GM19023 (cell line): Measurements from ENCODE around the gene RTF1.

Experiments used
- ATAC-seq: cut with Tn5 transposase; IDR thresholded peaks from one replicate; pipeline ENCODE4 v1.9.1; 2021; ENCODE audit warnings: mild to moderate bottlenecking, moderate library complexity; ENCODE audit not compliant: unreplicated experiment

RTF1 gene

GRCh38 chr15:41502795-41503668 is 86.1 kb downstream of the RTF1 start:
- ATAC-seq: no peak

GRCh38 chr15:41503669-41504010 is 86.7 kb downstream of the RTF1 start:
- no peak for ATAC-seq

- ATAC-seq: no peak
Measured at GRCh38 chr15:41504751-41505492, 88.0 kb downstream of the RTF1 start.

DNA sequence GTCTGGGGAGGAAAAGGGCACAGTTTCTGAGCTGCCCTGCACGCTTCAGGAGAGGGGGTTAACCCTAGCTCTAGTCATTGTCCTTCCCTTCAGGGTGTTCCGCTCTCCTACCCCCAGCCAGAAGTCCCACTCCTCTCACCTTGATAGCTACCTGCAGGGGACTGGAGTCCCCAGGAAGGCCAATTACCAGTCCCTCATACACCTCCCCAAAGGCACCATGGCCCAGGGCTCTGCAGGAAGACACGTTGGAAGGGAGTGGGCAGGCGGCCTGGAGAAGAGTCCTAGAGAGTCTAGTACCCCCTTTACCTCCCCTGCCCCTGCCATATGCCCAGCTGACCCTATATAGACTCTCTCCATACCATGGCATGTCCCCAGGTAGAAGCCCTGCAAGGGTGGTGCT is 88.9 kb downstream of the RTF1 start:
- ATAC-seq: no peak

- no peak for ATAC-seq
Measured at GRCh38 chr15:41506796-41507341, 90.0 kb downstream of the RTF1 start.

DNA sequence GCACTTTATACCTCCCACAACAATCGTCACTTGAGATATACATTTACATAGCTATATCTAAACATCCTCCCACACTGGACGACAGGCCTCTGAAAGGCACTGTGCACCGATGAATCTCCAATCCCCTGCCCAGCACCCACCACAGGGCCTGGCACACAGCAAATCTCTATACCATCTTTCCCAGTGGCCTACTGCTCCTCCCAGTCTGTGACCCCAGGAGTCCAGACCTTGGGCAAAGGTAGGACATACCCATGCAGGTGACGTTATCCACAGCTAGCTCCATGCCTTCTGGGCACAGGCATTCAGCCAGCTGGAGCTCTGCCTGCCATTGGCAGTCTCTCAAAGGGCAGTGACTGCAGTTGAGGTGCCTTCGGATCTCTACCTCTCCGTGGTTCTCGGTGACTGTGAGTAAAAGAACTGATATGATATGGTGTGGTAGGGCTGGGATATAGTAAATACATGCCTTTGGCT is 91.0 kb downstream of the RTF1 start:
- no peak for ATAC-seq

DNA sequence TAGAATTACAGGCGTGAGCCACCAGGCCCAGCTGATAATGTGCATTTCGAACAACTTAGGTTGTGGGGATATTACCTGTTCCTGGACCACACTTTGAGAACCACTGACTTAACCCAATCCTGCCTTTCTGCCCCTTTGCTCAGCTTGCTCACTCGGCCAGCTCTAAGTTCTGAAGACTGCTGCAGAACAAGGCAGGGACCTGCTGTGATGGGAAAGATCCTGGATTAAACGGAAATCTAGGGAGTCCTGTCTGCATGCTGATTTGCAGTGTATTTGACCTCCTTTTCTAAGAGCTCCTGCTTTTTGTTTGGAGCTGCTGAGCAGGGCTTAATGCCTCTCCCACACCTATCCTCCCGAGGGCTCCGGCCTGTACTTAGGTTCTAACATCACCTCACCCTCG is 93.8 kb downstream of the RTF1 start:
- ATAC-seq: no peak

DNA sequence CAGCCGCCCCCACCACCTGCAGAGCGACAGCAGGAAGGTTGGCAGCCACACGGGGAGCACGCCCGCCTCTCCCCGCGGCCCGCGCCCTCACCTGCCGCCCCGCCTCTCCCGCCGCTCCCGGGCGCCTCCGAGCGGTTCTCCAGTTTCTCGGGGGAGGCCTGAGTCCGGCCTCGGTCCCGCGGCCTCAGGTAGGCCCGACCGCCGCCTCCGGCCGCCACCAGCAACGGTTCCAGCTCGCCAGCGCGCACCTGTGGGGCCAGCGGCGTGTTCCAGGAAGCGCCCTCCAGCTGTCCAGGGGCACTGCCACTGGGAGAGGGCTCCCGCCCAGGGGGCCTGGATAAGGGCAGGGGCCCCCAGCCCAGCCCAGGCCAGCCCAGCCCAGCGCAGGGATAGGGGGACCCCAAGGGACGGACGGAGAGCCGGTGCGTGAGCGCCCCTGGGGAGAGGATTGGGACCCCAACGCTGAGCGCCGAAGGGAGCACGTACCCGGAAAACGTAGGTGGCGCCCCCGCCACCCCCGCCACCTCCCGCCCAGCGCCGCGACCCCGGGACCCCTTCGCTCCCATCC is 94.5 kb downstream of the RTF1 start:
- ATAC-seq: no peak

DNA sequence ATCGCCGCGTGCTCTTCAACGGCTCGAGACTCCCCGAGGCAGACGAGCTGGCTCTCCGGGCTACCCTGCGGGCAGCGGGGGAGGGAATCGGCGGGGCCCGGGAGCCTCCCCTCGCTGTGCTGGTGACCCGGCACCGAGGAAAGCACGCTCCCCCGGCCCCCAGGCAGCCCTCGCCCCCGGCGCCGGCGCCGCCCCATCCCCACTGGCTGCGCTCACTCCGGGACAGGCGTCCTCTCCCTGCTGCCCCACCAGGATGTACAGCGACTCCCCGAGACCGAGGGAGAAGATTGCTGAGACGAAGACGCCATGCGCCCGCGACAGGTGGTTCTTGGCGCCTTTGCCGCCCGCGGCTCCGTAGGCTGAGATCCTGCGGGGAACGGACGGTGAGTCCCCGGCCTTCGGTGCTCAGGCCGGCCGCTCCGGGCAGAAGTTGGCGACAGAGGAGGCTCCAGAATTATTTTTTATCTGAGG is 95.0 kb downstream of the RTF1 start:
- ATAC-seq: no peak

GRCh38 chr15:41512512-41512939 is 95.6 kb downstream of the RTF1 start:
- no peak for ATAC-seq

GRCh38 chr15:41512940-41513505 is 96.1 kb downstream of the RTF1 start:
- no peak for ATAC-seq

GRCh38 chr15:41513506-41514227 is 96.8 kb downstream of the RTF1 start, which contains the start of gene LTK:
TSS of gene LTK (minus strand) at chr15:41513827. CDS start at chr15:41513709, 118 bp downstream.
- ATAC-seq: no peak

- ATAC-seq: no peak
Measured at GRCh38 chr15:41517895-41518449, 101.1 kb downstream of the RTF1 start.

- ATAC-seq: no peak
Measured at GRCh38 chr15:41520636-41521035, 103.7 kb downstream of the RTF1 start.

DNA sequence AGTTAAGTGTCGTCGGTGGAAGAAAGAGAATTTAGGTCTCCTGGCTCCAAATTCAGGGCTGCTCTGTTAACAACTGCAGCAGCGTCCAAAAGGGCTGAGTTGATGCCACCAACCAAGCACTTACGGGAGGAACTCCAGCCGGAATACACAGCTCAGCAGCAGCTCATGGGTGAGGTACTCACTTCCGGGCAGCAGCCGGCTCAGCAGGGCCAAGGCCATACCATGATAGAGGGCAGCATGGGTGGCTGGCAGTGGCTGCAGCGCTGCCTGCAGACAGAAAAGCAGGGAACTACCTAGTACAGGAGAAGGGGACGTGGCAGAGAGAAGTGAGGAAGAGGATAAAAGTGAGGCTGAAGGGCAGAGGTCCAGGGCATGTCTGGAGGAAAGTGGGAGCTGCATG is 104.7 kb downstream of the RTF1 start:
- no peak for ATAC-seq

DNA sequence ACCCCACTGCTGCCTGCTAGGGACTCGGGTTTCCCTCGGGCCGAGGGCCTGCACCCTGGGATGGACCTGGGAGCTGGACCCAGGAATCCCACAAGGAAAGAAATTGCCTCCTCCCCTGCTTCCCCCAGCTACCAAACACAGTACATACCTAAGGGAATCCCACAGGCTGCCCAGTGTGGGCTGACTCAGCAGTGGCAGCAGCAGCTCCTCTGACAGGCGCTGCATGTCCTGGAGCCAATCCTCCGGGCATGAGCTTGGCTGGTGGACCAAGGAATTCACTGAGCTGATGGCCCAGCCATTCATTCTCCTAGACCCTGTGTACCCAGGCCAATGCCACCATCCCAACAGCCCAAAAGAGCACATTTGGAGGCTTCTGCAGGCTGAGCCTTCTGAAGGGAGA is 106.2 kb downstream of the RTF1 start:
- no peak for ATAC-seq

GRCh38 chr15:41530363-41530956 is 113.6 kb downstream of the RTF1 start:
- ATAC-seq: no peak
